ENCODE results near the gene TMEM255B.
"Not testable (repeated sequence)": the region's sequence is repeated elsewhere in the genome, so short reads cannot be mapped to it uniquely, and the experiment has no call there.

TMEM255B gene

DNA sequence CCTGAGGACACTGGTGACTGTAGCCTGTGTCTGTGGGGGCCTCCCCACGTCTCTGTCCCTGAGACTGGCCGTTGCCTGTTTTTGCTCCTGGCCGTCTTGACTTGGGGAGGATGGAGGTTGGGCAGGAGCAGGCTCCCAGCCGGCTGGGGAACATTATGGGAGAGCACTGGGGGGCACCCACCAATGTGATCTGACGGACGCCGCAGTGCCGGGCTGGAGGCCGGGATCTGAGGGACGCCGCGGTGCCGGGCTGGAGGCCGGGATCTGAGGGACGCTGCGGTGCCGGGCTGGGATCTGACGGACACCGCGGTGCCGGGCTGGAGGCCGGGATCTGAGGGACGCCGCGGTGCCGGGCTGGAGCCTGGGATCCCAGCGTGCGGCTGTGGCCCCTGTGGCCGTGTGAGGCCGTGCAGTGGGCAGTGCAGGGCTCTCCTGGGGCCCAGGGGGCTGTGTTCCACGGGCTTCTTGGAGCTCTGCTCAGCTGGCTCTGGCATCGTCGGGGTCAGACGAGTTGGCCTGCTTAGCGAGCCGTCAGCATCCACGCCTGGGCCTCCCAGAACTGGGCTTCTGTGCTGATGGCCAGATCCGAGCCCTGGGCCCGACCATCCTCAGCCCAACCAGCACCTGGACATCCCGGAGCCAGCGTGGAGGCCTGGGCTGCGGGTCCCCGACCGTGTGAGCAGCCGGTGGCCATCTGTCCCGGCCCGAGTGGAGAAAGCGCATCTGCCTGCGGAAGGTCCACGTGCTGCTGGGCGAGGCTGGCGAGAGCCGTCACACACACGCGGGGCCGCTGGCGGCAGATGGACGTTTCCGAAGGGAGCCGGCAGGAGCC lies 59.0 kb downstream of the TMEM255B start:
- DNase-seq (ENCODE audit: low read depth): no peak

DNA sequence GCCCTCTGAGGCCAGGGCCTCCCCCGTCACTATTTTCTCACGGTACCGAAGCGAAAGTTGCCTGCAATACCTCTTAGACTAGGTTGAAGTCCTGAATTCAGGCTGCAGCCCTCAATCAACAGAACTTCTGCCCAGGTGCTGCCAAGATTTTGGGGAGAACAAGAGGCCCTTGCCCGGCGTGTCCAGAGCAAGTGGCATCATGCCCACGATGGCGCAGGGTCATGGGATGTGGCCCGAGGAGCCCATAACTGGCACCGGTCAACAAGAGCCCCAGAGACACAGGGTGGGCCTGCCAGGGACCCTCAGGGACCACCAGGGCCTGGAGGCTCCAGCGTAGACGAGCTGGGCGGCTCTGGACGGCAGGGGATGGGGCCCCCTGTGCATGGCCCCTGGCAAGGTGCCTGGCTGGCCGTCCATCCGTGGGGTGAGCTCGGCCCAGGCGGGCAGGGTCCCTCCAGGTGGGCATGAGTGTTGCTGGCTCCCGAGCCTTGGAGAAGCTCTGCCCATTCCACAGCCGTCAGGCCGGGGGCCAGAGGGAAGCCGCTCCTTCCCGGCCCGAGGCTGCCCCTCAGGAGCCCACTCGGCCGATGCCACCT lies 59.8 kb downstream of the TMEM255B start:
- DNase-seq (ENCODE audit: low read depth): no peak

DNA sequence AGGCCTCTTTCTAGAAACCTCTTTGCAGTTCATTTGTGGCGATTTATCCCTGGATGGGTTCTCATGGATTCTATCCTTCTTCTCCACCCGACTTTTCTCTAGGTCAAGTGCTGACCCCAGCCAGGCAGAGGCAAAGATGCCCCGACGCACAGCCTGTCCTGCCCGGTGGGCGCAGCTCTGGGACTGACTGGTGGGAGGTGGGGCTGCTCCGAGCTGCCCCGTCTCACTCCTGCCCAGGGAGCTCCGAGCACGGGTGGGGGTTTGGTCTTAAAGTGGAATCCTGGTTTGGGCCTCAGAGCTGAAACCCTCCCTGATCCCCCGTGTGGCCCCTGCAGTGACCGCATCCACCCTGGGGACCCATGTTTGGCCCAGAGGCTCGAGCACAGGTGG lies 60.3 kb downstream of the TMEM255B start:
- no peak for DNase-seq (ENCODE audit: low read depth)

GRCh38 chr13:113819731-113820715 lies 61.0 kb downstream of the TMEM255B start:
- DNase-seq (ENCODE audit: low read depth): no peak

DNA sequence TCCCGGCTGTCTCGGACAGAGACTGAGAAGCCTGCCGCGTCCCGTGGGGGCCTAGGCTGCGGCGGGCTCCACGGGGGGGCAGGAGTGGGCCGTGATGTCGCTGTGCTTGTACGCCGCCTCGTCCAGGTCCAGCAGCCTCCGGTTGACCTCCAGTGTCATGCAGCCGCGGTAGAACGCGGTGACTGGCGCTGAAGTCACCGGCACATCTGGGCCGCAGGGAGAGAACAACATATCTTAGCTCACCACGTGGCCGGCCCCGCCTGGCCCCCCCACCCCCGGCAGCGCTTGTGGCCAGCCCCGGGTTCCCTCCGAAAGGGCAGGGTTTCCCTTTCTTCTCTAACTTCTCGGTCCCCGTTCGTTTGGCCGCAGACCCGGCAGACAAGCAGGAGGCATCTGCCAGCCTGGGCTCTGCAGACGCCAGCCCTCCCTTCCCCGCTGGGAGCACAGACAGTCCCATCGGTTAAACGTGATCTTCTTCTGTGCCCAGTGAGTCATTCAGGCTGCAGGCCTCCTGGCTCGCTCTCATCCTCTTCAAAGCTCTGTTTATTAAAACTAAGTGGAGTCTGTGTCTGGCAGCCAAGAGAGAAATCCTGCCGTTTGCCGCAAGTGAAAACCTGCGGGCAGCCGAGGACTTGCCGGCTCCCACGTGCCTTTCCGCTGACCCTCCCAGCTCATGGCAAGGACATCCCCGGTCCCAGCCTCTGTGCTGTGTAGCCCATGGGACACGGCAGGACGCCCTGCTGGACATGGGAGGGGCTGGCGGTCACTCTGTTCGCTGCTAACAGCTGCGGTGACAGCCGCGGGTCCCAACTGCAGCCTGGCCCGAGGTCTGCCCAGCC lies 62.0 kb downstream of the TMEM255B start:
- no peak for DNase-seq (ENCODE audit: low read depth)

GRCh38 chr13:113821847-113822246 lies 62.8 kb downstream of the TMEM255B start:
- no peak for DNase-seq (ENCODE audit: low read depth)

GRCh38 chr13:113822266-113822665 lies 63.2 kb downstream of the TMEM255B start:
- no peak for DNase-seq (ENCODE audit: low read depth)

GRCh38 chr13:113822956-113823744 lies 64.1 kb downstream of the TMEM255B start:
- no peak for DNase-seq (ENCODE audit: low read depth)

GRCh38 chr13:113823771-113824170 lies 64.7 kb downstream of the TMEM255B start:
- no peak for DNase-seq (ENCODE audit: low read depth)

GRCh38 chr13:113825841-113826240 lies 66.8 kb downstream of the TMEM255B start:
- no peak for DNase-seq (ENCODE audit: low read depth)

DNA sequence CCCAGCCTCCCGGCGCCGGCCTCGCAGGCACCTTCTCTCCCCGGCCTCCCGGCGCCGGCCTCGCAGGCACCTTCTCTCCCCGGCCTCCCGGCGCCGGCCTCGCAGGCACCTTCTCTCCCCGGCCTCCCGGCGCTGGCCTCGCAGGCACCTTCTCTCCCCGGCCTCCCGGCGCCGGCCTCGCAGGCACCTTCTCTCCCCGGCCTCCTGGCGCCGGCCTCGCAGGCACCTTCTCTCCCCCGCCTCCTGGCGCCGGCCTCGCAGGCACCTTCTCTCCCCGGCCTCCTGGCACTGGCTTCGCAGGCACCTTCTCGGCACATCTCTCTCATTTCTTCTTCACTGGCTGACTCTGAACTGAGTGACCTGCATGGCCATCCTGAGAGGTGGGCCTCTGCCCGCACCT lies 67.4 kb downstream of the TMEM255B start:
- not testable (repeated sequence) for DNase-seq (ENCODE audit: low read depth)

- no peak for DNase-seq (ENCODE audit: low read depth)
Observed at GRCh38 chr13:113827021-113827420, 68.0 kb downstream of the TMEM255B start.

DNA sequence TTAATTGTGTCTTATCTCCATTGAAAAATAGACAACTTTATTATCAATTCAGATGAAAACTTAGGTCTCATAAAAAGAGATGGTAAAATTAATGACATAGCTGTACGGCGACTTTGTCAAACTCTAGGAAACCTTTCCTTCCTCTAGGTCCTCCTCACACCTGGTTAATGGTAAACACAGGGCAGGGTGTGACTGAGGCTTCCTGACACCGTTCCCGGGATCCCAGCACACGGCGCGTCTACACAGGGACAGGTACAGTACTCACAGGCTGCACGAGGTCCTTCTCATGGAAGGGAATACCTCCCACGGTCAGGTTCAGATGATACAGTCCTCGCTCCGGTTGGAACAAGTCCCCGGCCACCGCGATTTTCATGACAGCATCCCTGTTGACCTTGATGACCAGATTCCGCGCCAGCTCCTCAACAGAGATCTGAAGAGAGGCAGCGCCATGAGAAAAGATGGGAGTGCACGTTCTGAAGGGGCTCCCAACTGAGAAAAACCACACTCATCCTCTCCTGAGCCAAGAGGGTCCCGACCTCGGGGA lies 69.3 kb downstream of the TMEM255B start:
- no peak for DNase-seq (ENCODE audit: low read depth)

GRCh38 chr13:113830426-113830950 lies 71.5 kb downstream of the TMEM255B start:
- not testable (repeated sequence) for DNase-seq (ENCODE audit: low read depth)

DNA sequence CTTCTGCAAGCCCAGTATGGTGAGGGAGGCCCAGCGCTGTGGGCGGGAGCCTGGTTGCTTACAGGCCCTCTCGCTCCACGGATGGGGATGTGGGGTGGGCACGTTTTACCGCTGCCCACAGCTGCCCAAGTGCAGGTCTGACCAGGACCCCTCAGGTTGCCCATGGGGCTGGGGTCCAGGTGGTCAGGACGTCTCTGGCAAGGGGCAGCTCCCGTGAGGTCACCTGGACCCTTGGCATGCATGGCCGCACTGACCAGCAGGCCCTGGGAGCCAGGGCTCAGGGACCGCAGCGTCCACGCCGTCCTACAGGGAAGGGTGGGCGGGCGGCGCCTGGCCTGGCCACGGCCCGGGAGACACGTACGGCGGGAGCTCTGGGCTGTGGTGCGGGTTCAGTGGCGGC lies 72.0 kb downstream of the TMEM255B start:
- no peak for DNase-seq (ENCODE audit: low read depth)

GRCh38 chr13:113832205-113832604 lies 73.2 kb downstream of the TMEM255B start:
- DNase-seq (ENCODE audit: low read depth): no peak

DNA sequence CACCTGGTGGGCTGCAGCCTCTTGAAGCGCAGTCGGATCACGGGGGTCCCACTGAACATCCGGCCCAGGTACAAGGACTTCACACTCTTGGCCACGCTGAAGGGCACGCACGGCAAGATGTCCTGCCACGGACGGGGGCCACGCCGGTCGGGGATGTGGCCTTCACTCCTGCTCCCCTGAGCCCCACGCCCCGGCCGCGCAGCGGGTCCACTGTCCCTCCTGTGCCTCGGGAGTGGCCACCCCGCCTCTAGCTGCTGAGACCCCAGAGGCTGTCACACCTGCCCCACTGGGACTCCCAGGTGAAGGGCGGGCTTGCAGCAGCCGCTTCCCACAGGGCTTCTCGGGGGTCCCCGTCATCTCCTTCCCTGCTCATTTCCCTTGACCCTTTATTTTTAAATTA lies 73.6 kb downstream of the TMEM255B start:
- no peak for DNase-seq (ENCODE audit: low read depth)

GRCh38 chr13:113833111-113833830 lies 74.2 kb downstream of the TMEM255B start:
- no peak for DNase-seq (ENCODE audit: low read depth)

DNA sequence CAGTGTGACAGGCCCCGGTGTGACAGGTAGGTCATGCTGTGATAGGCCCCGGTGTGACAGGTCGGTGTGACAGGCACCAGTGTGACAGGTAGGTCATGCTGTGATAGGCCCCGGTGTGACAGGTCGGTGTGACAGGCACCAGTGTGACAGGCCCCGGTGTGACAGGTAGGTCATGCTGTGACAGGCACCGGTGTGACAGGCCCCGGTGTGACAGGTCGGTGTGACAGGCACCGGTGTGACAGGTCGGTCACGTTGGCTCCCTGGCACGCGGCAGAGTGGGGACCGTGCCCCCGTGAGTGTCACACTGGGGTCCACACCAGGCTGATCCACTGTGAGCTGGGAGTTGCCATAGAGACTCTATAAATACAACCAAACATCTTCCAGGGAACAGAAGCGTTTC lies 75.0 kb downstream of the TMEM255B start:
- not testable (repeated sequence) for DNase-seq (ENCODE audit: low read depth)
